Natural killer cell (primary cell): Measurements from ENCODE around the gene PRELP. TPM values are rescaled to one million over a fixed set of nuclear protein-coding genes. Genes with fewer than 3 reads are reported as not detected.

Source experiments
- ATAC-seq, 3 donors: fragments of 150-1000 bp in 2 of 3; fragments of 200-7000 bp in 1 of 3; cut with Tn5 transposase; 1 replicate in 1 of 3; 2 replicates in 2 of 3; pipeline ENCODE4 v1.10.0; 2021; ENCODE audit warnings: mild to moderate bottlenecking in 2 of 3, moderate library complexity in 2 of 3
- DNase-seq, 2 donors: peaks; one replicate each; pipeline versions ENCODE4 v3.0.0 to v3.0.0-alpha.2; 2013 to 2021; ENCODE audit warnings: mixed read lengths in 1 of 2
- H3K27ac ChIP-seq: one replicate; pipeline ENCODE4 v1.5.1; 2013; ENCODE audit warnings: mild to moderate bottlenecking, low read length
- H3K27me3 ChIP-seq: one replicate; pipeline ENCODE4 v1.6.1; 2013; ENCODE audit warnings: low read length; ENCODE audit not compliant: control insufficient read depth, insufficient read depth
- H3K36me3 ChIP-seq: one replicate; pipeline ENCODE4 v1.6.1; 2013; ENCODE audit warnings: low read length; ENCODE audit not compliant: control insufficient read depth, insufficient read depth
- H3K4me1 ChIP-seq: one replicate; pipeline ENCODE4 v1.6.1; 2013; ENCODE audit warnings: low read length; ENCODE audit not compliant: control insufficient read depth, insufficient read depth
- H3K4me3 ChIP-seq: one replicate; pipeline ENCODE4 v1.5.1; 2013; ENCODE audit warnings: low read length
- H3K9me3 ChIP-seq: one replicate; pipeline ENCODE4 v1.6.1; 2013; ENCODE audit warnings: low read length; ENCODE audit not compliant: control insufficient read depth, insufficient read depth
- H3K27ac Mint-ChIP-seq, 2 donors: one replicate each; pipeline ENCODE4 v1.8.0; 2022; ENCODE audit warnings: mild to moderate bottlenecking in 2 of 2, mixed read lengths in 2 of 2, moderate library complexity in 1 of 2
- H3K27me3 Mint-ChIP-seq, 2 donors: one replicate each; pipeline ENCODE4 v1.8.0; 2022; ENCODE audit warnings: low read depth in 2 of 2, mixed read lengths in 2 of 2
- H3K36me3 Mint-ChIP-seq: one replicate; pipeline ENCODE4 v1.8.0; 2022; ENCODE audit warnings: mixed read lengths
- H3K4me1 Mint-ChIP-seq, 2 donors: one replicate each; pipeline ENCODE4 v1.8.0; 2022; ENCODE audit warnings: mixed read lengths in 2 of 2
- H3K4me3 Mint-ChIP-seq: one replicate; pipeline ENCODE4 v1.8.0; 2022; ENCODE audit warnings: mild to moderate bottlenecking, moderate library complexity, mixed read lengths
- H3K9me3 Mint-ChIP-seq, 2 donors: one replicate each; pipeline ENCODE4 v1.8.0; 2022; ENCODE audit warnings: mixed read lengths in 2 of 2
- CTCF ChIP-seq: fragments of 200-600 bp; IDR thresholded peaks from one replicate; pipeline ENCODE4 v1.8.0; 2022; ENCODE audit warnings: antibody characterized with exemption
- WGBS: methylation state at CpG from one replicate; pipeline ENCODE4 v1.1.7; 2013; ENCODE audit warnings: missing lambda C conversion rate; ENCODE audit not compliant: insufficient coverage; 5-methylcytosine and 5-hydroxymethylcytosine counted together
- intact Hi-C: fragments of 100-400 bp; cut with micrococcal nuclease; formaldehyde crosslinking; loops from one replicate; pipeline ENCODE4 v1.14.2; 2022
- total RNA-seq, 4 donors: library from RNA; stranded (reverse); fragments of 120-200 nt in 1 of 4; gene quantifications; one replicate each; pipeline versions ENCODE4 v1.2.3 to v1.2.4, GENCODE V29; 2013 to 2022

PRELP gene
- total RNA-seq, 3 donors from 2014 or later (not counting 1 experiment from before 2014, with no cell fraction given) = not detected

GRCh38 chr1:203497269-203497777, 21.7 kb downstream of the PRELP start:
- Mint-ChIP-seq H3K4me3 (no peak overlapping the region), H3K4me1 (no peaks in the 10 kb centered on the region), H3K36me3 (no peaks in the 10 kb centered on the region), H3K27me3 (peaks cover 3 to 6% of the 10 kb centered on the region in 2 donors), H3K9me3 (no peaks in the 10 kb centered on the region), H3K27ac (no peak overlapping the region)
- DNase-seq (no peak), ATAC-seq (no peak)
- no peaks in the 10 kb centered on the region for H3K27me3 ChIP-seq
- no peak overlapping the region for H3K27ac ChIP-seq
- no peaks in the 10 kb centered on the region for H3K9me3 ChIP-seq
- no peak for TF ChIP-seq CTCF
- WGBS = 91% methylated on average over 4 of the region's 5 CpGs
- H3K36me3 ChIP-seq = no peaks in the 10 kb centered on the region
- intact Hi-C loops = no loop called here
- no peaks in the 10 kb centered on the region for H3K4me1 ChIP-seq
- H3K4me3 ChIP-seq = no peak overlapping the region

- Mint-ChIP-seq H3K36me3 (no peaks in the 10 kb centered on the region), H3K4me3 (no peak overlapping the region), H3K9me3 (no peaks in the 10 kb centered on the region), H3K27me3 (peaks cover 0 to 10% of the 10 kb centered on the region in 2 donors), H3K4me1 (peaks cover 0 to 4% of the 10 kb centered on the region in 2 donors), H3K27ac (peak overlapping the region in 1 of 2 donors; percentile 31)
- Histone ChIP-seq H3K4me1 (peaks cover 3% of the 10 kb centered on the region), H3K9me3 (no peaks in the 10 kb centered on the region), H3K4me3 (no peak overlapping the region), H3K27ac (no peak overlapping the region), H3K36me3 (no peaks in the 10 kb centered on the region), H3K27me3 (no peaks in the 10 kb centered on the region)
- WGBS = 94% methylated on average over 6 of the region's 7 CpGs
- intact Hi-C loops = no loop called here
- TF ChIP-seq CTCF = no peak
- ATAC-seq (no peak), DNase-seq (no peak)
Measured at GRCh38 chr1:203499643-203500278, 24.2 kb downstream of the PRELP start.

- Mint-ChIP-seq H3K36me3 (no peaks in the 10 kb centered on the region), H3K9me3 (no peaks in the 10 kb centered on the region), H3K4me1 (peaks cover 0 to 4% of the 10 kb centered on the region in 2 donors), H3K27me3 (peaks cover 0 to 10% of the 10 kb centered on the region in 2 donors), H3K27ac (no peak overlapping the region), H3K4me3 (no peak overlapping the region)
- Histone ChIP-seq H3K4me1 (peaks cover 3% of the 10 kb centered on the region), H3K27ac (no peak overlapping the region), H3K4me3 (no peak overlapping the region), H3K27me3 (no peaks in the 10 kb centered on the region), H3K36me3 (no peaks in the 10 kb centered on the region), H3K9me3 (no peaks in the 10 kb centered on the region)
- intact Hi-C loops = no loop called here
- ATAC-seq = no peak
- DNase-seq = no peak
- 97% methylated on average over 1 of the region's 1 CpG for WGBS
- TF ChIP-seq CTCF = no peak
Measured at GRCh38 chr1:203500279-203500678, 24.7 kb downstream of the PRELP start.
